ENCODE data around the gene F10. TPM values are rescaled to one million over a fixed set of nuclear protein-coding genes. Genes with fewer than 3 reads are reported as not detected.

F10 gene
- total and polyA plus RNA-seq, 10 donors, result 1.6 to 6.4 (median 2.9) TPM

- Histone ChIP-seq H3K27me3 (replicated peaks in 1 of 7) (no peaks in the 10 kb centered on the region), H3K27ac (no peak overlapping the region), H3K36me3 (peaks cover 0 to 14% (median 0%) of the 10 kb centered on the region in 6 donors), H3K9me3 (no peaks in the 10 kb centered on the region), H3K4me1 (peaks cover 0 to 11% (median 3%) of the 10 kb centered on the region in 6 donors), H3K4me3 (no peak overlapping the region)
- intact Hi-C loops (cut with DNase I; ENCODE audit: low total_unique reads), result no loop called here
- TF ChIP-seq POLR2A (IDR thresholded peaks at IDR 0.05) (no peak), POLR2AphosphoS5 (IDR thresholded peaks at IDR 0.05) (no peak)
- TF ChIP-seq, protein P1, sequence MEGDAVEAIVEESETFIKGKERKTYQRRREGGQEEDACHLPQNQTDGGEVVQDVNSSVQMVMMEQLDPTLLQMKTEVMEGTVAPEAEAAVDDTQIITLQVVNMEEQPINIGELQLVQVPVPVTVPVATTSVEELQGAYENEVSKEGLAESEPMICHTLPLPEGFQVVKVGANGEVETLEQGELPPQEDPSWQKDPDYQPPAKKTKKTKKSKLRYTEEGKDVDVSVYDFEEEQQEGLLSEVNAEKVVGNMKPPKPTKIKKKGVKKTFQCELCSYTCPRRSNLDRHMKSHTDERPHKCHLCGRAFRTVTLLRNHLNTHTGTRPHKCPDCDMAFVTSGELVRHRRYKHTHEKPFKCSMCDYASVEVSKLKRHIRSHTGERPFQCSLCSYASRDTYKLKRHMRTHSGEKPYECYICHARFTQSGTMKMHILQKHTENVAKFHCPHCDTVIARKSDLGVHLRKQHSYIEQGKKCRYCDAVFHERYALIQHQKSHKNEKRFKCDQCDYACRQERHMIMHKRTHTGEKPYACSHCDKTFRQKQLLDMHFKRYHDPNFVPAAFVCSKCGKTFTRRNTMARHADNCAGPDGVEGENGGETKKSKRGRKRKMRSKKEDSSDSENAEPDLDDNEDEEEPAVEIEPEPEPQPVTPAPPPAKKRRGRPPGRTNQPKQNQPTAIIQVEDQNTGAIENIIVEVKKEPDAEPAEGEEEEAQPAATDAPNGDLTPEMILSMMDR (IDR thresholded peaks at IDR 0.05 in 8 of 11, conservative IDR thresholded peaks at IDR 0.05 in 3 of 11), result no peak
- DNase-seq, result peak; percentile 41
- 82 to 86% (median 85%) methylated on average over 21 to 26 of the region's 26 CpGs for WGBS, 5 donors
Observed at GRCh38 chr13:113082198-113083021, 40.2 kb upstream of the F10 start.

DNA sequence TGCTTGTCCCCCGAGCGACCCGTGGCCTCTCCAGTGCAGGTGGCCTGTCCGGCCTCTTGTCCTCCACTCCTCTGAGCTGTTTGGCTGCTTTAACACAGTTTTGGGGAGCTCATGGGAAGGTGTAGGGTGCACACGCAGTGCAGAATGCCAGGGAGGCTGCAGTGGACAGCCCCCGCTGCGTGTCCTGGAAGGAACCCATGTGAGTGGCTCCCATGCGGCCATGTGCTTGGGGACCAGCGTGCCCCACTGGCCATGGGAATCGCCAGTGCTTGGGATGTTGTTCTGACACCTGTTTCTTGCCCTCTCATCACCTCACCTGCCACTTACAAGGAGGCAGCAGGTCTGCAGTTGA is 39.6 kb upstream of the F10 start:
- Histone ChIP-seq H3K27ac (no peak overlapping the region), H3K9me3 (no peaks in the 10 kb centered on the region), H3K4me1 (peaks cover 0 to 11% (median 3%) of the 10 kb centered on the region in 6 donors), H3K36me3 (peaks cover 0 to 17% (median 2%) of the 10 kb centered on the region in 6 donors), H3K27me3 (replicated peaks in 1 of 7) (no peaks in the 10 kb centered on the region), H3K4me3 (no peak overlapping the region)
- 85 to 93% (median 88%) methylated on average over 8 to 10 of the region's 10 CpGs for WGBS, 5 donors
- intact Hi-C loops (cut with DNase I; ENCODE audit: low total_unique reads), result no loop called here
- TF ChIP-seq POLR2A (IDR thresholded peaks at IDR 0.05), result no peak
- TF ChIP-seq POLR2AphosphoS5 (IDR thresholded peaks at IDR 0.05), result no peak
- TF ChIP-seq, protein P1 (IDR thresholded peaks at IDR 0.05 in 8 of 11, conservative IDR thresholded peaks at IDR 0.05 in 3 of 11), result no peak
- DNase-seq, result peak; percentile 54

GRCh38 chr13:113083402-113084061 is 39.1 kb upstream of the F10 start:
- intact Hi-C loops (cut with DNase I; ENCODE audit: low total_unique reads), result no loop called here
- peak; percentile 48 for DNase-seq
- TF ChIP-seq POLR2AphosphoS5 (IDR thresholded peaks at IDR 0.05) (no peak), POLR2A (IDR thresholded peaks at IDR 0.05) (no peak)
- TF ChIP-seq, protein P1 (IDR thresholded peaks at IDR 0.05 in 8 of 11, conservative IDR thresholded peaks at IDR 0.05 in 3 of 11), result no peak
- Histone ChIP-seq H3K4me3 (no peak overlapping the region), H3K9me3 (no peaks in the 10 kb centered on the region), H3K27ac (no peak overlapping the region), H3K27me3 (replicated peaks in 1 of 7) (no peaks in the 10 kb centered on the region), H3K36me3 (peaks cover 0 to 21% (median 5%) of the 10 kb centered on the region in 6 donors), H3K4me1 (peaks cover 0 to 10% (median 3%) of the 10 kb centered on the region in 6 donors)
- 69 to 87% (median 82%) methylated on average over 18 of the region's 18 CpGs for WGBS, 5 donors
